GM12878 (cell line): ENCODE data around the gene CAMK2D. TPM values are rescaled to one million over a fixed set of nuclear protein-coding genes. Genes with fewer than 3 reads are reported as not detected.
A peak's percentile ranks its signal among the peaks of the same experiment; 100 is the strongest.

ENCODE experiments used
- ATAC-seq: fragments of 200-7000 bp; cut with Tn5 transposase; 3 replicates; pipeline ENCODE4 v1.9.1; 2020; ENCODE audit warnings: mild to moderate bottlenecking, moderate library complexity
- BruUV-seq: library from RNA; stranded (reverse); fragments of 400-500 nt; replicated peaks from 2 replicates; lab custom pipeline; 2021; lab: Mats Ljungman, UMichigan
- CTCF ChIA-PET: fragments of 300-600 bp; sonication (Branson Sonifier 250); formaldehyde crosslinking; extraction: SDS; loops from one replicate; lab custom pipeline; 2021; ENCODE audit warnings: inconsistent platforms; lab: Yijun Ruan, JAX
- POLR2A ChIA-PET: fragments of 350-600 bp; formaldehyde crosslinking; extraction: SDS; loops from one replicate; lab custom pipeline; 2021; ENCODE audit warnings: inconsistent platforms; lab: Charles Lee
- RAD21 ChIA-PET: fragments of 300-600 bp; sonication (Branson Sonifier 250); formaldehyde crosslinking; loops from one replicate; lab custom pipeline; 2023; ENCODE audit warnings: antibody characterized with exemption; ENCODE audit not compliant: unreplicated experiment; lab: Charles Lee
- SMC1A ChIA-PET: fragments of 300-600 bp; sonication (Branson Sonifier 250); formaldehyde crosslinking; loops from one replicate; lab custom pipeline; 2023; ENCODE audit not compliant: unreplicated experiment, uncharacterized antibody; lab: Charles Lee
- DNase-seq: peaks from one replicate; pipeline ENCODE4 v3.0.0-alpha.2; 2011; ENCODE audit warnings: low read depth, low spot score
- FAIRE-seq: peaks from 3 replicates; lab custom pipeline; 2011; peaks lifted over from hg19 to GRCh38; lab: Jason Lieb, UNC
- H2AFZ ChIP-seq: 2 replicates; pipeline ENCODE4 v1.6.0; 2011; ENCODE audit warnings: low read depth, low read length, control low read depth; ENCODE audit not compliant: control insufficient read depth
- H3K27ac ChIP-seq: 2 replicates; pipeline ENCODE4 v1.5.1; 2011; ENCODE audit warnings: control low read depth; ENCODE audit not compliant: control insufficient read depth, insufficient read depth
- H3K27me3 ChIP-seq, 2 experiments: replicated peaks in 1 of 2; 2 replicates each; pipeline versions ENCODE4 v1.6.0 to v1.6.1; 2011; ENCODE audit warnings: low read length in 1 of 2; ENCODE audit not compliant: control insufficient read depth in 2 of 2, insufficient read depth in 2 of 2
- H3K36me3 ChIP-seq, 2 experiments: 2 replicates each; pipeline ENCODE4 v1.5.1; 2011; ENCODE audit warnings: low read length in 1 of 2; ENCODE audit not compliant: control insufficient read depth in 2 of 2, insufficient read depth in 2 of 2
- H3K4me1 ChIP-seq: 2 replicates; pipeline ENCODE4 v1.6.1; 2011; ENCODE audit warnings: mild to moderate bottlenecking, low read length, moderate library complexity, mixed read lengths; ENCODE audit not compliant: control insufficient read depth, insufficient read depth
- H3K4me2 ChIP-seq: 2 replicates; pipeline ENCODE4 v1.6.0; 2011; ENCODE audit warnings: control low read depth; ENCODE audit not compliant: control insufficient read depth, insufficient read depth
- H3K4me3 ChIP-seq: fragments of 200-600 bp; sonication (generic); 2 replicates; pipeline ENCODE4 v1.5.1; 2016
- H3K79me2 ChIP-seq: 2 replicates; pipeline ENCODE4 v1.6.0; 2011; ENCODE audit warnings: low read length; ENCODE audit not compliant: control insufficient read depth, insufficient read depth
- H3K9ac ChIP-seq: 2 replicates; pipeline ENCODE4 v1.8.0; 2011; ENCODE audit warnings: low read length, control low read depth, mixed read lengths; ENCODE audit not compliant: control insufficient read depth, insufficient read depth
- H3K9me3 ChIP-seq: replicated peaks from 3 replicates; pipeline ENCODE4 v1.5.1; 2011; ENCODE audit warnings: mild to moderate bottlenecking, low read length; ENCODE audit not compliant: control insufficient read depth, insufficient read depth
- H4K20me1 ChIP-seq: 2 replicates; pipeline ENCODE4 v1.6.0; 2011; ENCODE audit not compliant: control insufficient read depth, insufficient read depth
- ATF3 ChIP-seq: IDR thresholded peaks from 2 replicates; pipeline ENCODE4 v1.6.1; 2011; ENCODE audit warnings: low read depth, mild to moderate bottlenecking, low read length, moderate library complexity, borderline replicate concordance; ENCODE audit errors: extremely low read depth
- BHLHE40 ChIP-seq, 2 experiments: fragments of 450-650 bp in 1 of 2; IDR thresholded peaks; 2 replicates each; pipeline ENCODE4 v1.6.1; 2011 to 2017; ENCODE audit warnings: low read depth in 2 of 2, borderline replicate concordance in 1 of 2, improper control_type of control experiment in 1 of 2, low read length in 1 of 2, mild to moderate bottlenecking in 1 of 2
- EED ChIP-seq: sonication (generic); IDR thresholded peaks from 2 replicates; pipeline ENCODE4 v1.6.1; 2016; ENCODE audit warnings: antibody characterized with exemption, low read depth
- IKZF1 ChIP-seq: fragments of 450-650 bp; conservative IDR thresholded peaks from 2 replicates; pipeline ENCODE4 v1.6.1; 2017; ENCODE audit warnings: antibody characterized with exemption, mild to moderate bottlenecking
- PKNOX1 ChIP-seq: fragments of 450-650 bp; IDR thresholded peaks from 2 replicates; pipeline ENCODE4 v1.6.1; 2016; ENCODE audit warnings: mild to moderate bottlenecking
- SMC3 ChIP-seq: IDR thresholded peaks from 2 replicates; pipeline ENCODE4 v1.6.1; 2011; ENCODE audit warnings: low read length, improper control_type of control experiment, borderline replicate concordance
- SUPT20H ChIP-seq: IDR thresholded peaks from 2 replicates; pipeline ENCODE4 v1.6.1; 2011; ENCODE audit warnings: low read depth, mild to moderate bottlenecking, low read length, moderate library complexity, borderline replicate concordance; ENCODE audit not compliant: control insufficient read depth
- ZBED1 ChIP-seq: IDR thresholded peaks from 2 replicates; pipeline ENCODE4 v1.6.1; 2016; ENCODE audit warnings: borderline replicate concordance
- ZNF207 ChIP-seq: fragments of 450-650 bp; IDR thresholded peaks from 2 replicates; pipeline ENCODE4 v1.6.1; 2014; ENCODE audit warnings: antibody characterized with exemption, mild to moderate bottlenecking, borderline replicate concordance
- ZZZ3 ChIP-seq: IDR thresholded peaks from 2 replicates; pipeline ENCODE4 v1.6.1; 2011; ENCODE audit warnings: low read depth; ENCODE audit not compliant: control insufficient read depth, insufficient read length
- WGBS: methylation state at CpG from one replicate; pipeline ENCODE4 v1.1.6; 2016; ENCODE audit warnings: low lambda C conversion rate; ENCODE audit not compliant: insufficient replicate concordance, insufficient coverage; ENCODE audit errors: missing lambda C conversion rate; 5-methylcytosine and 5-hydroxymethylcytosine counted together
- in situ Hi-C: fragments of 300-500 bp; cut with MboI; formaldehyde crosslinking; loops from 9 replicates; pipeline ENCODE4 v1.14.3; 2018; ENCODE audit warnings: mixed read lengths
- intact Hi-C: fragments of 100-400 bp; cut with micrococcal nuclease; formaldehyde crosslinking; loops from one replicate; pipeline ENCODE4 v1.14.2; 2022; ENCODE audit not compliant: unreplicated experiment
- polyA plus RNA-seq, 11 experiments: library from polyadenylated mRNA; depleted of rRNA in 4 of 11; unstranded in 6 of 11; stranded (reverse) in 5 of 11; fragments of >200 nt; fragmentation: Nextera tagmentation in 4 of 11; fragmentation: Illumina TruSeq in 1 of 11; extraction: Ambion mirVana in 4 of 11; extraction: Trizol in 1 of 11; gene quantifications; 1 replicate in 1 of 11; 2 replicates in 10 of 11; pipeline versions ENCODE4 v1.2.1 to v1.2.3, GENCODE V29; 2011 to 2016; ENCODE audit warnings: inconsistent platforms in 2 of 11, missing spikeins in 2 of 11, low read depth in 1 of 11
- total RNA-seq, 4 experiments: library from RNA; depleted of rRNA in 3 of 4; stranded (reverse); fragments of >200 nt in 3 of 4; fragmentation: Illumina TruSeq in 1 of 4; extraction: Trizol in 1 of 4; gene quantifications; 2 replicates each; pipeline versions ENCODE4 v1.2.1 to v1.2.3, GENCODE V29; 2013 to 2021

CAMK2D gene
- total and polyA plus RNA-seq, 10 of the 15 experiments (the other 5 are each of a cell fraction or from before 2014, with no cell fraction given) = 6.9 to 88.5 (median 12.9) TPM

GRCh38 chr4:113733685-113734084 lies 27.9 kb downstream of the CAMK2D start:
- ATAC-seq (peak; percentile 50), FAIRE-seq (no peak), DNase-seq (no peak)
- TF ChIP-seq ATF3 = no peak
- no peak for TF ChIP-seq IKZF1
- ChIA-PET RAD21 (interaction anchor here (1.3 to 1.7 kb wide), 3 partner anchors 24 to 169 kb away, joined by 3 to 4 read pairs (median 3); no protein-coding TSS in a partner anchor), CTCF (interaction anchor here (0.5 to 2.7 kb wide), 9 partner anchors 9 to 474 kb away, joined by 3 to 9 read pairs (median 4); no protein-coding TSS in a partner anchor), SMC1A (interaction anchor here (0.8 to 2.2 kb wide), 18 partner anchors 8 to 186 kb away, joined by 3 to 8 read pairs (median 4); no protein-coding TSS in a partner anchor), POLR2A (no interaction called here)
- H3K4me1 ChIP-seq = no peaks in the 10 kb centered on the region
- no peaks in the 10 kb centered on the region for H3K27me3 ChIP-seq
- H2AFZ ChIP-seq = no peak overlapping the region
- H3K9me3 ChIP-seq = peaks cover 4% of the 10 kb centered on the region; the same call in 2 of the 3 replicates
- no TSS peak for BruUV-seq
- H4K20me1 ChIP-seq = no peaks in the 10 kb centered on the region
- in situ Hi-C loops (no loop called here), intact Hi-C loops (no loop called here)
- H3K79me2 ChIP-seq = peaks cover 20% of the 10 kb centered on the region
- H3K4me2 ChIP-seq = no peak overlapping the region
- peaks cover 3 to 13% of the 10 kb centered on the region in 2 experiments; a peak in 3 of 4 replicates for H3K36me3 ChIP-seq
- H3K4me3 ChIP-seq = no peak overlapping the region
- H3K27ac ChIP-seq = no peak overlapping the region
- H3K9ac ChIP-seq = no peak overlapping the region

- CTCF ChIA-PET = interaction anchor here (0.9 to 2.7 kb wide), 6 partner anchors 11 to 185 kb away, joined by 3 to 9 read pairs (median 4); no protein-coding TSS in a partner anchor
Observed at GRCh38 chr4:113732967-113733527, 28.5 kb downstream of the CAMK2D start.

More at GRCh38 chr4:113732967-113733527, 28.5 kb downstream of the CAMK2D start:
- Histone ChIP-seq H3K27me3 (no peaks in the 10 kb centered on the region), H3K9ac (no peak overlapping the region), H3K4me2 (no peak overlapping the region), H2AFZ (no peak overlapping the region), H3K36me3 (peaks cover 3 to 13% of the 10 kb centered on the region in 2 experiments; a peak in 3 of 4 replicates), H3K9me3 (peaks cover 6% of the 10 kb centered on the region; the same call in 2 of the 3 replicates), H4K20me1 (no peaks in the 10 kb centered on the region), H3K4me1 (no peaks in the 10 kb centered on the region), H3K27ac (no peak overlapping the region), H3K79me2 (peaks cover 26% of the 10 kb centered on the region), H3K4me3 (no peak overlapping the region)
- in situ Hi-C loops = no loop called here
- intact Hi-C loops = no loop called here
- ChIA-PET SMC1A (interaction anchor here (0.6 to 2.2 kb wide), 22 partner anchors 8 to 97 kb away, joined by 3 to 8 read pairs (median 4); no protein-coding TSS in a partner anchor), RAD21 (interaction anchor here (1.3 to 1.7 kb wide), 3 partner anchors 25 to 169 kb away, joined by 3 to 4 read pairs (median 3); no protein-coding TSS in a partner anchor), POLR2A (interaction anchor here (0.6 to 0.9 kb wide), 2 partner anchors 16 to 45 kb away, joined by 3 to 9 read pairs; no protein-coding TSS in a partner anchor)
- DNase-seq = no peak
- TF ChIP-seq ZZZ3 = no peak
- TF ChIP-seq SMC3 = no peak
- no peak for TF ChIP-seq ZNF207
- no peak for TF ChIP-seq BHLHE40 (IDR thresholded peaks at IDR 0.05; ENCODE audit: borderline replicate concordance in 1 of 2, low read depth in 2 of 2, low read length in 1 of 2)
- no peak for TF ChIP-seq SUPT20H
- TF ChIP-seq EED = no peak
- TF ChIP-seq PKNOX1 = no peak
- TF ChIP-seq ZBED1 = no peak
- 69% methylated on average over 1 of the region's 1 CpG for WGBS
- no peak for FAIRE-seq
- no TSS peak for BruUV-seq
- ATAC-seq = peak; percentile 50
